GM04503 (cell line): ENCODE results near the gene AHCYL2.
"Not testable (repeated sequence)": the region's sequence is repeated elsewhere in the genome, so short reads cannot be mapped to it uniquely, and the experiment has no call there.

Experiments used
- DNase-seq: peaks from one replicate; pipeline ENCODE4 v3.0.0-alpha.2; 2012; ENCODE audit warnings: low read depth

The AHCYL2 gene

GRCh38 chr7:129209067-129209926 lies 15.5 kb upstream of the AHCYL2 start:
- DNase-seq = no peak

GRCh38 chr7:129210256-129210988 lies 14.4 kb upstream of the AHCYL2 start:
- DNase-seq = no peak

- DNase-seq = no peak
Measured at GRCh38 chr7:129210989-129211312, 13.9 kb upstream of the AHCYL2 start.

GRCh38 chr7:129212126-129212525 lies 12.7 kb upstream of the AHCYL2 start:
- no peak for DNase-seq

- no peak for DNase-seq
Measured at GRCh38 chr7:129212596-129212995, 12.2 kb upstream of the AHCYL2 start.

GRCh38 chr7:129213828-129214227 lies 11.0 kb upstream of the AHCYL2 start:
- DNase-seq = no peak

- not testable (repeated sequence) for DNase-seq
Measured at GRCh38 chr7:129215691-129216090, 9.1 kb upstream of the AHCYL2 start.

- DNase-seq = not testable (repeated sequence)
Measured at GRCh38 chr7:129216101-129216715, 8.6 kb upstream of the AHCYL2 start.

- DNase-seq = not testable (repeated sequence)
Measured at GRCh38 chr7:129216821-129217416, 7.9 kb upstream of the AHCYL2 start.

- no peak for DNase-seq
Measured at GRCh38 chr7:129218514-129219062, 6.2 kb upstream of the AHCYL2 start.

GRCh38 chr7:129219166-129219565 lies 5.7 kb upstream of the AHCYL2 start:
- not testable (repeated sequence) for DNase-seq

- DNase-seq = no peak
Measured at GRCh38 chr7:129222064-129222463, 2.8 kb upstream of the AHCYL2 start.

- no peak for DNase-seq
Measured at GRCh38 chr7:129225206-129225930, 538 bp downstream of the AHCYL2 start.

GRCh38 chr7:129225931-129226572 lies 1.2 kb downstream of the AHCYL2 start:
- no peak for DNase-seq

GRCh38 chr7:129227646-129228578 lies 3.1 kb downstream of the AHCYL2 start:
- DNase-seq = no peak

- no peak for DNase-seq
Measured at GRCh38 chr7:129228633-129229032, 3.8 kb downstream of the AHCYL2 start.

GRCh38 chr7:129231666-129232065 lies 6.8 kb downstream of the AHCYL2 start:
- no peak for DNase-seq

GRCh38 chr7:129238546-129238945 lies 13.7 kb downstream of the AHCYL2 start:
- no peak for DNase-seq

- DNase-seq = no peak
Measured at GRCh38 chr7:129240119-129240820, 15.4 kb downstream of the AHCYL2 start.
